ENCODE data around the gene OR2F1.

GRCh38 chr7:143973870-143974416 lies 19.3 kb downstream of the OR2F1 start:
- TF ChIP-seq POLR2AphosphoS5 (IDR thresholded peaks at IDR 0.05; ENCODE audit: low read depth, low read length) = no peak
- TF ChIP-seq SIN3A (IDR thresholded peaks at IDR 0.05; ENCODE audit: borderline replicate concordance, insufficient read depth, low read length) = no peak
